Brain microvascular endothelial cell (primary cell): ENCODE data around the gene MYADML2.

Experiments
- DNase-seq: peaks from one replicate; pipeline ENCODE4 v3.0.0-alpha.2; 2020
- H3K27ac ChIP-seq: fragments of 250-450 bp; sonication (Bioruptor Pico); 2 replicates; pipeline ENCODE4 v1.5.1; 2020; ENCODE audit warnings: mild to moderate bottlenecking, moderate library complexity
- H3K27me3 ChIP-seq: fragments of 250-450 bp; sonication (Bioruptor Pico); replicated peaks from 2 replicates; pipeline ENCODE4 v1.5.1; 2020; ENCODE audit warnings: mild to moderate bottlenecking
- H3K36me3 ChIP-seq: fragments of 250-450 bp; sonication (Bioruptor Pico); replicated peaks from 2 replicates; pipeline ENCODE4 v1.5.1; 2020; ENCODE audit warnings: mild to moderate bottlenecking
- H3K4me3 ChIP-seq: 2 replicates; pipeline ENCODE4 v1.5.1; 2011; ENCODE audit warnings: low read depth, mild to moderate bottlenecking, control low read depth, low read length, moderate library complexity
- CTCF ChIP-seq: IDR thresholded peaks from 2 replicates; pipeline ENCODE4 v1.5.1; 2011; ENCODE audit warnings: low read depth, mild to moderate bottlenecking, moderate library complexity, low read length, control low read depth, inconsistent platforms; ENCODE audit errors: missing control alignments
- in situ Hi-C: cut with HindIII; loops from 2 replicates; pipeline ENCODE4 v1.10.0; 2017; ENCODE audit warnings: low sequenced_read_pairs, low pct_ligation_motif_present

MYADML2 gene

GRCh38 chr17:81992306-81993102 lies 45.5 kb upstream of the MYADML2 start:
- no peak overlapping the region for H3K27ac ChIP-seq
- H3K36me3 ChIP-seq: no peaks in the 10 kb centered on the region
- no peak for TF ChIP-seq CTCF
- no peak overlapping the region for H3K4me3 ChIP-seq
- in situ Hi-C loops: no loop called here
- H3K27me3 ChIP-seq: no peaks in the 10 kb centered on the region
- no peak for DNase-seq

GRCh38 chr17:81991684-81992305 lies 44.8 kb upstream of the MYADML2 start:
- no peak for TF ChIP-seq CTCF
- Histone ChIP-seq H3K27me3 (no peaks in the 10 kb centered on the region), H3K27ac (no peak overlapping the region), H3K36me3 (no peaks in the 10 kb centered on the region), H3K4me3 (no peak overlapping the region)
- in situ Hi-C loops: no loop called here
- peak; percentile 22 for DNase-seq

GRCh38 chr17:81990836-81991683 lies 44.0 kb upstream of the MYADML2 start:
- no peak for TF ChIP-seq CTCF
- no peak for DNase-seq
- H3K4me3 ChIP-seq: no peak overlapping the region
- H3K27me3 ChIP-seq: no peaks in the 10 kb centered on the region
- H3K27ac ChIP-seq: no peak overlapping the region
- H3K36me3 ChIP-seq: no peaks in the 10 kb centered on the region
- in situ Hi-C loops: no loop called here

GRCh38 chr17:81987161-81987770 lies 40.2 kb upstream of the MYADML2 start:
- no peak for DNase-seq
- TF ChIP-seq CTCF: no peak
- Histone ChIP-seq H3K27ac (no peak overlapping the region), H3K36me3 (peaks cover 13% of the 10 kb centered on the region), H3K27me3 (no peaks in the 10 kb centered on the region), H3K4me3 (no peak overlapping the region)
- in situ Hi-C loops: no loop called here

- in situ Hi-C loops: no loop called here
- TF ChIP-seq CTCF: no peak
- Histone ChIP-seq H3K27me3 (no peaks in the 10 kb centered on the region), H3K36me3 (peaks cover 13% of the 10 kb centered on the region), H3K4me3 (no peak overlapping the region), H3K27ac (no peak overlapping the region)
- no peak for DNase-seq
Measured at GRCh38 chr17:81986606-81987005, 39.6 kb upstream of the MYADML2 start.
